IPS-15b (cell line): ENCODE data around the gene STXBP2.
"Not testable (repeated sequence)": the region's sequence is repeated elsewhere in the genome, so short reads cannot be mapped to it uniquely, and the experiment has no call there.

Source experiments
- H3K27me3 ChIP-seq: one replicate; pipeline ENCODE4 v1.6.1; 2013; ENCODE audit warnings: low read length; ENCODE audit not compliant: control insufficient read depth, insufficient read depth
- H3K36me3 ChIP-seq: one replicate; pipeline ENCODE4 v1.6.1; 2013; ENCODE audit warnings: low read length; ENCODE audit not compliant: control insufficient read depth, insufficient read depth
- H3K4me1 ChIP-seq: one replicate; pipeline ENCODE4 v1.6.1; 2013; ENCODE audit warnings: mild to moderate bottlenecking, low read length; ENCODE audit not compliant: control insufficient read depth, insufficient read depth
- H3K4me3 ChIP-seq: one replicate; pipeline ENCODE4 v1.5.1; 2013; ENCODE audit warnings: low read depth, low read length
- H3K9ac ChIP-seq: one replicate; pipeline ENCODE4 v1.6.1; 2013; ENCODE audit warnings: low read depth, mild to moderate bottlenecking, low read length
- H3K9me3 ChIP-seq: one replicate; pipeline ENCODE4 v1.6.1; 2013; ENCODE audit warnings: mild to moderate bottlenecking, low read length; ENCODE audit not compliant: control insufficient read depth, insufficient read depth

Gene STXBP2

GRCh38 chr19:7641290-7642276, 4.7 kb downstream of the STXBP2 start:
- no peaks in the 10 kb centered on the region for H3K9me3 ChIP-seq
- H3K36me3 ChIP-seq = peaks cover 12% of the 10 kb centered on the region
- H3K4me1 ChIP-seq = no peaks in the 10 kb centered on the region

DNA sequence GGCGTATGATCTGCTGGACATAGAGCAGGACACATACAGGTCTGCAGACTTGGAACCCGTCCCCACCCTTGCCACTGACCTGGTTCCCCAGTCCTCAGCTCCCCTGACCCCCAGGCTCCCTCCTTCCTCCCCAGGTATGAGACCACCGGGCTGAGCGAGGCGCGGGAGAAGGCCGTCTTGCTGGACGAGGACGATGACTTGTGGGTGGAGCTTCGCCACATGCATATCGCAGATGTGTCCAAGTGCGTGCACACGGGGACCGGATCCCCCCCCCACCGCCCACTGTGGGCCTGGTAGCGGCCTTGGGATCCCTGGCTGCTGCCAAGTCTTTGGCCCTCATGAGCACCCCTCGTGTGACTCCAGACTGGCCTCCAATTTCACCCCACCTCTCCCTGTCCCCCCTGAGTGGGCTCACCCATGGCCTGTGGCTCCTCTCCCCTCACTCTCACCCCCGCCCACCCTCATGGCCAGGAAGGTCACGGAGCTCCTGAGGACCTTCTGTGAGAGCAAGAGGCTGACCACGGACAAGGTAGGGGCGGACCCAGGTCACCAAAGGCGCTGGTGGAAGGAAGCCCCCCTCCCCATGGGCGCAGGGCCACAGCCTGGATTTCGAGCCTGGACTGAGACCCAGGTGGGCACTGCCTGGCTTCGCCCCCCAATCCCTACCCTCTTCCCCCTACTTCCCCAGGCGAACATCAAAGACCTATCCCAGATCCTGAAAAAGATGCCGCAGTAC, 5.6 kb downstream of the STXBP2 start:
- no peak overlapping the region for H3K4me3 ChIP-seq
- H3K4me1 ChIP-seq = no peaks in the 10 kb centered on the region
- H3K9me3 ChIP-seq = no peaks in the 10 kb centered on the region
- H3K27me3 ChIP-seq = no peaks in the 10 kb centered on the region
- H3K36me3 ChIP-seq = peaks cover 14% of the 10 kb centered on the region
- no peak overlapping the region for H3K9ac ChIP-seq

More at GRCh38 chr19:7641290-7642276, 4.7 kb downstream of the STXBP2 start:
- no peak overlapping the region for H3K9ac ChIP-seq
- no peak overlapping the region for H3K4me3 ChIP-seq
- H3K27me3 ChIP-seq = peaks cover 1% of the 10 kb centered on the region

DNA sequence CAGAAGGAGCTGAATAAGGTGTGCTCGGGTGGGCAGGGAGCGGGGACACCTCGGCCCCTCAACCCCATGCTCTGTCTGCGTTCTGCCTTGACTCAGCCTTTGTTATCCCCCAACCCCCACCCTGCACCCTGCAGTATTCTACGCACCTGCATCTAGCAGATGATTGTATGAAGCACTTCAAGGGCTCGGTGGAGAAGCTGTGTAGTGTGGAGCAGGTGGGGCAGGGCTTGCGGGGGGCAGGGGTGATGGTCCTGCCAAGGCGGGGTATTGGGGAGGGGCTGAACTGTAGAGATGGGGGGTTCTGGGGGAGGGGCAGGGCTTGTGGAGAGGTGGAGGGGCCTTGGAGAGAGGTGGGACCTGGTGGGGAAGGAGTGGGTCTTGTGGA, 6.1 kb downstream of the STXBP2 start:
- no peaks in the 10 kb centered on the region for H3K4me1 ChIP-seq
- H3K4me3 ChIP-seq = no peak overlapping the region
- H3K9me3 ChIP-seq = no peaks in the 10 kb centered on the region
- no peak overlapping the region for H3K9ac ChIP-seq
- no peaks in the 10 kb centered on the region for H3K27me3 ChIP-seq
- H3K36me3 ChIP-seq = peaks cover 14% of the 10 kb centered on the region

DNA sequence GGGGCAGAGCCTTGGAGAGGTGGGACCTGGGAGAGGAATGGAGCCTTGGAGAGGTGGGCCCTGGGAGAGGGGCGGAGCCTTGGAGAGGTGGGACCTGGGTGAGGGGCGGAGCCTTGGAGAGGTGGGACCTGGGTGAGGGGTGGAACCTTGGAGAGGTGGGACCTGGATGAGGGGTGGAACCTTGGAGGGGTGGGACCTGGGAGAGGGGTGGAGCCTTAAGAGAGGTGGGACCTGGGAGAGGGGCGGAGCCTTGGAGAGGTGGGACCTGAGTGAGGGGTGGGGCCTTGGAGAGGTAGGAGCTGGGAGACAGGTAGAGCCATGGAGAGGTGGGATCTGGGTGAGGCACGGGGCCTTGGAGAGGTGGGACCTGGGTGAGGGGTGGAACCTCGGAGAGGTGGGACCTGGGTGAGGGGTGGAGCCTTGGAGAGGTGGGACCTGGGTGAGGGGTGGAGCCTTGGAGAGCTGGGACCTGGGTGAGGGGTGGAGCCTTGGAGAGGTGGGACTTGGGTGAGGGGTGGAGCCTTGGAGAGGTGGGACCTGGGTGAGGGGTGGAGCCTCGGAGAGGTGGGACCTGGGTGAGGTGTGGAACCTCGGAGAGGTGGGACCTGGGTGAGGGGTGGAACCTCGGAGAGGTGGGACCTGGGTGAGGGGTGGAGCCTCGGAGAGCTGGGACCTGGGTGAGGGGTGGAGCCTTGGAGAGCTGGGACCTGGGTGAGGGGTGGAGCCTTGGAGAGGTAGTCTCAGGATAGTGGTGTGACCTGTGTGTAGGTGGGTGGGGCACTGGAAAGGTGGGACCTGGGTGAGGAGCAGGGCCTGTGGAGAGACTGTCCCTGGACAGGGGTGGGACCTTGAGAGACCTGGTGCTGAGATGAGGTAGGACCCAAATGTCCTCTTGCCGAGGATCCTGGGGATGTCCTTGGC, 7.0 kb downstream of the STXBP2 start:
- H3K9me3 ChIP-seq, H3K4me1 ChIP-seq, H3K4me3 ChIP-seq, H3K9ac ChIP-seq, H3K27me3 ChIP-seq: not testable (repeated sequence)
- peaks cover 14% of the 10 kb centered on the region for H3K36me3 ChIP-seq

GRCh38 chr19:7644550-7644877, 7.6 kb downstream of the STXBP2 start:
- no peak overlapping the region for H3K4me3 ChIP-seq
- no peaks in the 10 kb centered on the region for H3K27me3 ChIP-seq
- H3K4me1 ChIP-seq = no peaks in the 10 kb centered on the region
- H3K36me3 ChIP-seq = peaks cover 14% of the 10 kb centered on the region
- no peak overlapping the region for H3K9ac ChIP-seq
- no peaks in the 10 kb centered on the region for H3K9me3 ChIP-seq

DNA sequence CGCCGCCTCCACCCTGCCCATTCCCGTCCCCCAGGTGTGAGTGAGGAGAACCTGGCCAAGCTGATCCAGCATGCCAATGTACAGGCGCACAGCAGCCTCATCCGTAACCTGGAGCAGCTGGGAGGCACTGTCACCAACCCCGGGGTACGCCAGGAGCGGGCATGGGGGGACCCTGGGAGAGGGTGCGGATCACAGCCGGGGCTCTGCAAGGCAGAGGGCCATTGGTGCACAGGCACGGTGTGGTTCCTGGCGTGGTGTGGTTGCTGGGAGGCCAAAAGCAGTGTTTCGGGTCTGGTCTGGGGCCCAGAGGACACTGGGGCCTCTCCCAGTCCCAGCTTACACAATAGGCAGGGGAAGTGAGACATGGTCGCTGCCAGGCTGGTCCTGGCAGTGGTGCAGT, 8.3 kb downstream of the STXBP2 start:
- Histone ChIP-seq H3K9ac (no peak overlapping the region), H3K27me3 (no peaks in the 10 kb centered on the region), H3K4me3 (no peak overlapping the region), H3K36me3 (peaks cover 14% of the 10 kb centered on the region), H3K4me1 (no peaks in the 10 kb centered on the region), H3K9me3 (no peaks in the 10 kb centered on the region)

GRCh38 chr19:7645656-7646425, 8.9 kb downstream of the STXBP2 start:
- peaks cover 14% of the 10 kb centered on the region for H3K36me3 ChIP-seq
- H3K9ac ChIP-seq = no peak overlapping the region
- no peaks in the 10 kb centered on the region for H3K4me1 ChIP-seq
- no peaks in the 10 kb centered on the region for H3K9me3 ChIP-seq
- H3K27me3 ChIP-seq = peaks cover 1% of the 10 kb centered on the region
- H3K4me3 ChIP-seq = no peak overlapping the region

GRCh38 chr19:7646426-7646700, 9.5 kb downstream of the STXBP2 start:
- H3K4me1 ChIP-seq = no peaks in the 10 kb centered on the region
- H3K9ac ChIP-seq = no peak overlapping the region
- H3K27me3 ChIP-seq = peaks cover 3% of the 10 kb centered on the region
- H3K4me3 ChIP-seq = no peak overlapping the region
- H3K36me3 ChIP-seq = peaks cover 14% of the 10 kb centered on the region
- no peaks in the 10 kb centered on the region for H3K9me3 ChIP-seq

GRCh38 chr19:7647156-7647555, 10.2 kb downstream of the STXBP2 start:
- H3K4me1 ChIP-seq = no peaks in the 10 kb centered on the region
- H3K9me3 ChIP-seq = no peaks in the 10 kb centered on the region
- peaks cover 11% of the 10 kb centered on the region for H3K36me3 ChIP-seq
- H3K9ac ChIP-seq = no peak overlapping the region
- H3K4me3 ChIP-seq = no peak overlapping the region
- H3K27me3 ChIP-seq = peaks cover 3% of the 10 kb centered on the region

- no peak overlapping the region for H3K4me3 ChIP-seq
- H3K27me3 ChIP-seq = peaks cover 9% of the 10 kb centered on the region
- no peaks in the 10 kb centered on the region for H3K9me3 ChIP-seq
- no peak overlapping the region for H3K9ac ChIP-seq
- H3K4me1 ChIP-seq = no peaks in the 10 kb centered on the region
- peaks cover 8% of the 10 kb centered on the region for H3K36me3 ChIP-seq
Measured at GRCh38 chr19:7648265-7649014, 11.5 kb downstream of the STXBP2 start.
